Measurements from ENCODE around the gene GRIK3. TPM values are rescaled to one million over a fixed set of nuclear protein-coding genes. Genes with fewer than 3 reads are reported as not detected.

The GRIK3 gene
- polyA plus RNA-seq, 6 donors from 2014 or later = 0.16 TPM; not detected in 5

DNA sequence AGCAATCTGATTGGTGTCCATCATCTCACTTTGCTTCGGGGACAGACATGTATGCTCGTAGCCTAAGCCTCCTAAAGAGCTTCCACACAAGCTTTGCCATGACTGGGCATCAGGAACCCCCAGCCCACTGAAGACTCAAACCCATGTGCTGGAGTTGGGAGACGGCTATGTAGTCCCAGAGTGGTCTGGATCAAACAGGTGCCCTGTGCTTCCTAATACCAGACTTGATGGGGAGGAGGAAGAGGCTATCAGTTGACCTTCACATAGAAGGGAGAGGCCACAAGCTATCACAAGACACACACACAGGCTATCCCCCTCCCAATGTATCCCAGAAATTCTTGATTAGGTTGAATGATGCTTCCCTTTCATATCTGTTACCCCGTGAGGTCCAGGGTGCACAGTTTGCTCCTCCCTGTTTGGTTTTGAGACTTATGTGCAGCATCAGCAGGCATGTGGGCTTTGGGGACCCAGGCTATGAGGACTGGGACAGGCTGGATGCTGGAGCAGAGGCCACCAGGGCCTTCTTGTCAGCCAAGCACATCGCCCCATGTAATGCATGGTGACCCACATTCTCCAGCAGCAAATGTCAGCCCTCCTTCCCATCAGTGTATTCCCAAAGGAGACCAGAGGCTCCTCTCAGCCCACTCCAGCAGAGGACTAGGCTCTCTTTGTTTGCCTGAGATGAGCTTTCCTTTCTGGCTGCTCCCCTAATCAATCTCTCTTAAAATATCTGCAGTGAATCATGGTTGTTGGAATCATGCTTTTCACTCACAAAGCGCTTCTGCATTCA is 159.8 kb downstream of the GRIK3 start:
- H3K27me3 Mint-ChIP-seq = peaks cover 21 to 34% (median 34%) of the 10 kb centered on the region in 3 donors
- no peak for DNase-seq
- no peaks in the 10 kb centered on the region for H3K9me3 Mint-ChIP-seq
- H3K36me3 Mint-ChIP-seq = no peaks in the 10 kb centered on the region
- H3K27ac Mint-ChIP-seq = peak overlapping the region in 1 of 6 donors; percentile 64
- no peaks in the 10 kb centered on the region for H3K4me1 Mint-ChIP-seq
- no peak for ATAC-seq (ENCODE audit: low read depth in 2 of 2)
- H3K4me3 Mint-ChIP-seq = no peak overlapping the region

DNA sequence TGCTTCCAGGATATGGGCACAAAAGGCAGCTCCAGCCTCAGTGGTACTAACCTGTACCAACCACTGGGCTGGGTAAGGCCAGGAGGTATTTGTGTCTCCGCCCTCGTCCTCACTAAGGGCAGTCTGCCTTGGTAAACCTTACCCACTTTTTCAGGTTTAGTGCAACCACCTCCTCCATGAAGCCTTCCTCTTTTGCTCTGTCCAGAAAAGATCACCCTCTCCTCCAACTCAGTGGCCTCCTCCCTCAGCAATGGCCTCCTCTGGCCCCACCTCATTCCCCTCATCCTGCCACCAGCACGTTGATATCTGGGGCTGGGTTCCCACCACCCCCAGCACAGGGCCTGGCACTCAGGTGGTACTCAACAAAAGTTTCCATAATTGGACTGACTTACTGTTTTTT is 161.5 kb downstream of the GRIK3 start:
- ATAC-seq (ENCODE audit: low read depth in 2 of 2) (no peak), DNase-seq (no peak)
- Mint-ChIP-seq H3K4me3 (no peak overlapping the region), H3K4me1 (no peaks in the 10 kb centered on the region), H3K36me3 (no peaks in the 10 kb centered on the region), H3K27me3 (peaks cover 20 to 28% (median 23%) of the 10 kb centered on the region in 3 donors), H3K9me3 (no peaks in the 10 kb centered on the region), H3K27ac (peak overlapping the region in 1 of 6 donors; percentile 41)

DNA sequence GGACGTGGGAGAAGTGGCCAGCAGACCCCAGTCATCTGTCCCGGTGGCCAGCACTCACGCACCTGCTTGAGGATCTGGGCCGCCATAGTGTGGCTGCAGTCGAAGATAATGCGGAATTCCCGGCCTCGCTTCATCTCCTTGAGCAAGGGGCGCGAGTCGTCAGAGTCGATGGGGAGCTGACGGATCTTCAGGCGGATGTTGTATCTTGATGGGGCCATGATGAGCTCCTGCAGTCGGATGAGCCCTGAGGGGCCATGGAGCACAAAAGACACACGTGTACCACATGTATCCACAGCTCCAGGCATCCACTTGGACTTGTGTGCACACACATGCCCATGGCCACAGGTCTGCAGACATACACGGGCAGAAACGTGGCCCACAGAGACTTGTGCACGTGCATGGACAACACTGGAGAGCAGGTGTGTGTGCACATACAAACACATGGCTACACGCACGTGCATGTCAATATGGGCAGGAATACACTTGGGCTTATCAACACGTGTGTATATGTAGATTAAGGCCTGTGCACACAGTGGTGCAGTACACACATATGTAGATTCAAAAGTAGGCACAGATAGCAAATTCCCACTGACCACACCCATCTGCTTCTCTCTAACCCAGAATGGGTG is 162.1 kb downstream of the GRIK3 start:
- no peaks in the 10 kb centered on the region for H3K9me3 Mint-ChIP-seq
- ATAC-seq (ENCODE audit: low read depth in 2 of 2) = no peak
- no peak for DNase-seq
- no peaks in the 10 kb centered on the region for H3K36me3 Mint-ChIP-seq
- H3K4me3 Mint-ChIP-seq = no peak overlapping the region
- peaks cover 16 to 25% (median 17%) of the 10 kb centered on the region in 3 donors for H3K27me3 Mint-ChIP-seq
- peak overlapping the region in 1 of 6 donors; percentile 76 for H3K27ac Mint-ChIP-seq
- H3K4me1 Mint-ChIP-seq = no peaks in the 10 kb centered on the region

DNA sequence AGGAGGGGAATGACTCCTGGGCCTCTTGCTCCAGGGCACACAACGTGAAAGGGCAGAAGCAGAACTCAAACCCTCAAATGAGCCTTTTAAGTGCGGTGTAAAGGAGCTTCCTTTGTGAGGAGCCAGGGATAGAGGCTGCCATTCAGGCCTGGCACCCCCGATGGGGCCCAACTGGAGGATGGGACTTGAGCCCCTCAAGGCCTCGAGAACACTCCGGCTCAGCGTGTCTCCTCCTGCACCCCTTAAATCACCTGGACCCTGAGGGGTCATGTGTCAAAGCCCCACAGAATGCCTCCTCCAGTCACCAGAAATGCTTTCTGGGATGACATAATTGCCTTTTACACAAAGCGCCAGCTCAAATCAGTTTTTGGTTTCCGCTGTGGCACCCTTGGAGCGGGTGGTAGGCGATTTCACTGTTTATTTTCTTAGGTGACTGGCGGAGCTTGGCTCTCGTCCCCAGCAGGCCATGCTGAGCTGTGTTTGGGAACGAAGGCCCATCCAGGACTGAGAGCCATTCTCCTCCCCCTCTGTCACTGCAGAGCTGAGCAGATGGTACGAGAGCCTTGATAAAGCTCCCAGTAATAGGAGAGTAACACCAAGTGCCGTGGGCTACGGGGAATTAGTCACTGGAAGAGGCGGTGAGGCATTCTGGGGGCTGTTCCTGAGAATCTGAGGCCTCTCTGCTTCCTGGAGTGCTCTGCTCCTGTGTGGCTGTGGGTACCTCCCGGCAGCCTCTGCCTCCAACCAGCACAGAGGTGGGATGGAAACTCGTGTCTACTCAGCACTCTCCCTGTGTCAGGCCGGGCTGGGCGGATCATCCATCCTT is 163.0 kb downstream of the GRIK3 start:
- no peaks in the 10 kb centered on the region for H3K9me3 Mint-ChIP-seq

DNA sequence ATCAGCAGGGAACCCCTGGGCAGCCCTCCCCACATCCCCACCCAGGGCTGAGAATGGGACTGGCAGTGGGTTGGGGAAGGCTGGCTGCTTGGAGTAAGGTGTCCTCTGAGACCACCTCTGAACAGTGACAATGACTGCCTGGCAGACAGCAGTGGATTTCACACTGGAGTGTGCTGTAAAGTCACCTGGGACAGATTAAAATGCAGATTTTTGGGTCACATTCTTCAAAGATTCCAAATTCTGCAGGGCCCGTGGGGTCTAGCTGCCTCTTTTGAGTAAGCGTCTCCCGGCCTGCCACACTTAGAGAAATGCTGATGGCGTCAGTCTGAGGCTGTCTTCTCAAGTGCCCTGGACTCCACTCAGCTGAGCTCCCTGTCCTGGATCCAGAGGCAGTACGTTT is 164.5 kb downstream of the GRIK3 start:
- Mint-ChIP-seq H3K36me3 (no peaks in the 10 kb centered on the region), H3K4me1 (no peaks in the 10 kb centered on the region), H3K27me3 (peaks cover 4 to 17% (median 14%) of the 10 kb centered on the region in 3 donors), H3K9me3 (no peaks in the 10 kb centered on the region), H3K27ac (no peak overlapping the region), H3K4me3 (no peak overlapping the region)
- DNase-seq = no peak
- ATAC-seq (ENCODE audit: low read depth in 2 of 2) = no peak

More for the DNA sequence above, 163.0 kb downstream of the GRIK3 start:
- H3K4me3 Mint-ChIP-seq = no peak overlapping the region
- H3K36me3 Mint-ChIP-seq = no peaks in the 10 kb centered on the region
- no peaks in the 10 kb centered on the region for H3K4me1 Mint-ChIP-seq
- peaks cover 9 to 23% (median 17%) of the 10 kb centered on the region in 3 donors for H3K27me3 Mint-ChIP-seq
- DNase-seq (no peak), ATAC-seq (ENCODE audit: low read depth in 2 of 2) (no peak)
- H3K27ac Mint-ChIP-seq = no peak overlapping the region

DNA sequence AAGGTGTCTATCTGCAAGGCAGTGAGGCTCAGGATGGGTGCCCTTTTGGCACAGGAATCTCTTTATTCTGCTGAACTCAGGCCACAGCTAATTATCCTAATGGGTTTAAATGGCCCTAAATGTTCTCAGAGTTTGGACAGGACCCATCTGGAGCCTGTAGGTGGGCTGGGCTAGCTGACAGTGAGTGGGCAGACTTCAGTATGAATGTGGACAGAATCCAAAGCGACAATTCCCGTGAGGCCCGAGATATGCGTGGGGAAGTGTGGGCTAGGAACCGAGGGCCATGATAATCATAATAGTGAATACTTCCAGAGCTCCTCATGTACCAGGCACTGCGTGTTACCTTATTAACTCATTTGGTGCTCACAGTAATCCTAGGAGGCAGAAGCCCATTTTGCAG is 165.3 kb downstream of the GRIK3 start:
- H3K27me3 Mint-ChIP-seq = peaks cover 0 to 17% (median 6%) of the 10 kb centered on the region in 3 donors
- no peaks in the 10 kb centered on the region for H3K36me3 Mint-ChIP-seq
- no peaks in the 10 kb centered on the region for H3K4me1 Mint-ChIP-seq
- DNase-seq (no peak), ATAC-seq (ENCODE audit: low read depth in 2 of 2) (no peak)
- H3K27ac Mint-ChIP-seq = no peak overlapping the region
- no peak overlapping the region for H3K4me3 Mint-ChIP-seq
- H3K9me3 Mint-ChIP-seq = no peaks in the 10 kb centered on the region

DNA sequence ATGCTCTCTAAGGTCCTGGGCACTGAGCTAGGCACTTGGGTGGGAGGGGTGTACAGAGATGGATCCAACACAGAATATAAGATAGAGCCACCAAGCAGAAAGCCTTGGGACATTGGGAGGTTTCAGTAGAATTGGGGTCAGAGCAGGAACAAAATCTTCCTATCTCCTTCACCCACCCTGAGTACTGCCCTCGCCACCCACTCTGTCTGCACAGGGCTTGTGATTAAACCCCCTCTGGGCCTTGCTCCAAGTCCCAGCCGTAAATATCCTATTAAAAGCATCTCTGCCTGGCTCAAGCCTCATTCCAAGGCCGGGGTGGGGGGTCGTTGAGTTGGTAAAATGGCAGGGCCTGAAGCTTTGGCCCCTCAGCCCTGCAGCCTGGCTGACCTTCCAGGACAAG is 166.7 kb downstream of the GRIK3 start:
- DNase-seq (no peak), ATAC-seq (ENCODE audit: low read depth in 2 of 2) (no peak)
- H3K9me3 Mint-ChIP-seq = no peaks in the 10 kb centered on the region
- no peaks in the 10 kb centered on the region for H3K36me3 Mint-ChIP-seq
- no peak overlapping the region for H3K4me3 Mint-ChIP-seq
- H3K4me1 Mint-ChIP-seq = no peaks in the 10 kb centered on the region
- no peak overlapping the region for H3K27ac Mint-ChIP-seq
- H3K27me3 Mint-ChIP-seq = peaks cover 10 to 20% (median 13%) of the 10 kb centered on the region in 3 donors

DNA sequence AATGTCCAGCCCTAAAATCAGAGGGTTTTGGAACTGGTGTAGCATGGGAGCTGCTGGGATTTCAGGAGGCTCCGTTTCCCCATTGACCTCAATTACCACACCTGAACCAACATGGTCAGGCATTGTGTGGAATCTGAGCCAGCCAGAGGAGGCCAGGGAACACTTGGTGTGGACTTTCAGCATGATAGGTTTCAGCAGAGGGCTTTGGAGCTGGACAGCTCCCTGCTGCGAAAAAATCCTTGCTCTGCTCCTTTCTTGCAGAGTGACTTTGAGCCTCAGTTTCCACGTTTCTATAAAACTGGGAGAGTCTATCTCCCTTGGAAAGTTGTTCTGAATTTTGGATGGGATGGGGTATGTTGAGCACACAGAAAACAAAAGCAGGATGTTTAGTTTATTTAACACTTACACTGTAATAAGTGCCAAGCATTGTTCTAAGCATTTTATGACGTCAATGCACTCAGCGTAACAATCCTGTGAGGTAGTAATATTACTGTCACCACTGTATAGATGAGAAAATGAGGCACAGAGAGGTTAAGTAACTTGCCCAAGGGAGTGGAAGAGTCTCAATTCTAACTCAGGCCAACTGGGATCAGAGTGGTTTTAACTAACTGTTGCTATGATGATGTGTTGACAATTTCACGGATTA is 168.0 kb downstream of the GRIK3 start:
- H3K27me3 Mint-ChIP-seq = peaks cover 13 to 14% (median 14%) of the 10 kb centered on the region in 3 donors
- H3K27ac Mint-ChIP-seq = no peak overlapping the region
- no peak overlapping the region for H3K4me3 Mint-ChIP-seq
- DNase-seq (no peak), ATAC-seq (ENCODE audit: low read depth in 2 of 2) (no peak)
- H3K36me3 Mint-ChIP-seq = no peaks in the 10 kb centered on the region
- no peaks in the 10 kb centered on the region for H3K9me3 Mint-ChIP-seq
- no peaks in the 10 kb centered on the region for H3K4me1 Mint-ChIP-seq

DNA sequence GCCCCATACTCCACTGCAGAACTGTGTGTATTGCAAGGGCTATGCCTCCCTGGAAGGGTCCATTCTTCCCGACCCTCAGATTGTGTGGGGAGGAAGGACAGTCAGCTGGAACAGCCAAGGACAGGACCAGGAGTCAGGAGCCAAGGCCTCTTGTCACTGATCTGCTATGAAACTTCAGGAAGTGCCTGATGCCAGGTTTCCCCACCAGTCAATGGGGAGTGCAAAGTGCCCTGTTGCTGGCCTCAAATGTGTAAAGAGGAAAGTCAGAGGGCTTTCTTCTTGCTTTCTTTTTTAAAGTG is 168.8 kb downstream of the GRIK3 start:
- peaks cover 13 to 19% (median 15%) of the 10 kb centered on the region in 3 donors for H3K27me3 Mint-ChIP-seq

DNA sequence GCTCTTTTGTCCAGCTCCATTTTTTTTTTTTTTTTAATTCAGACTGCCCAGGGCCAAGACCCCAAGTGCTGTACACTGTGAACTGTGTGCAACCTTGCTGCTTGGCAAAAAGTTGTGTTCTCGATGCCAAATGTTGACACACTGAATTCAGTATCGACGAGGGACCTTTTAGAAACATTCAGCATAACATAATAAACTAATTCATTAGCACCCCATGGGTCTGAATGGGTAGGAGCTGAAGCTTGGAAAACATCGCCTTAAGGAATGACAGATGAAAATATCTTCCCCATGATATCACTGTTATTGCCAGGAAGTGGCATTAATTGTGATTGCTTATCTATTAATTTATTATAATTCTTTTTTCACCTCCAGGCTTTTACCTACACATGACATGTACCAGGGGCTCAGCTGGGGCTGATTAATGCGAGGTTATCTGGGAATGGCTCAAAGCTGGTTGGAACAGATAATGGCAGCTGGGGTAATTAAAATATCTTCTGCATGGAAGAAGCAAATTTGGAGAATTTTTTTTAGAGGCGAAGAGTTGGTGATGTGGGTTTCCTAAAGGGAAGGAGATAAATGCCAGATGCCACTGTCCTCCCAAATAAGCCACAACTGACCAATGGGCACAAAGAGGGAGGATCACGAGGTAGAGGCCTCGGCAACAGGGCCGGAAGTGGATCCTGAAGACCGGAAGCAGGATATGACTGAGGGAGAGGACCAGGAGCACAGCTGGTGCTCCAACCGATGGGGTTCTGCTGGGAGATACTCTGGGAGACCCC is 169.3 kb downstream of the GRIK3 start:
- ATAC-seq (ENCODE audit: low read depth in 2 of 2) (no peak), DNase-seq (no peak)
- H3K9me3 Mint-ChIP-seq = no peaks in the 10 kb centered on the region
- H3K27ac Mint-ChIP-seq = no peak overlapping the region
- peaks cover 13 to 19% (median 15%) of the 10 kb centered on the region in 3 donors for H3K27me3 Mint-ChIP-seq
- no peaks in the 10 kb centered on the region for H3K36me3 Mint-ChIP-seq
- no peaks in the 10 kb centered on the region for H3K4me1 Mint-ChIP-seq
- H3K4me3 Mint-ChIP-seq = no peak overlapping the region

More for the DNA sequence above, 168.8 kb downstream of the GRIK3 start:
- DNase-seq (no peak), ATAC-seq (ENCODE audit: low read depth in 2 of 2) (no peak)
- H3K36me3 Mint-ChIP-seq = no peaks in the 10 kb centered on the region
- H3K27ac Mint-ChIP-seq = no peak overlapping the region
- H3K4me3 Mint-ChIP-seq = no peak overlapping the region
- H3K9me3 Mint-ChIP-seq = no peaks in the 10 kb centered on the region
- no peaks in the 10 kb centered on the region for H3K4me1 Mint-ChIP-seq

DNA sequence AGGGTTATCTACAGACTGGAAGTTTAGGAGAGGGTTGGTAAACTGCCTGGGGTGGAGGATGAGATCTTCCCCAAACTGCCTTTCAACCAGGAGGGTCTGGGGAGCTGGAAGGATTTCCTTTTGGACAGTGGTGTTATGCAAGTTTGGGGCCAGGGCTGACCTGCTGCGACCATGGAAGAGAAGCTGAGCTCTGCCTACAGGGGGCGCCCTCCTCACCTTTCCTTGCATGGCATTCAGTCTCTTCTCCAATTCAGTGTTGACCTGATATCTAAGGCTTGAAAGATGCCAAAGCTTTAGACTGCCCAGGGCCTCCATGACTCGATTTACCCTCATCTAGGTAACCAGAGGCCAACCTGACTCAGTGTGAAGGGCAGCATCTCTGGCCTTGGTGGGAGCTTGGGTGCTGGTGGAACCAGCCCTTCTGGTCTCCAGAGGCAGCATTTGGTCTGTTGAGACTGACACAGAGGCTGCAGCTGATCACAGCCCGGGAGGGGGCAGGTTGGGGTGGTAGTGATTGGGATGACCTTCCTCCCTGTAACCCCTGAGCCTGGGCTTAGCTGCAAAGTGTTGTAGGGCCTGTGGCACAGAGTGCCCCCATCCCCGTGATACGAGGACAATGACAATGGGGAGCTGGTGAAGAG is 170.0 kb downstream of the GRIK3 start:
- H3K27ac Mint-ChIP-seq = no peak overlapping the region
- peaks cover 15 to 23% (median 19%) of the 10 kb centered on the region in 3 donors for H3K27me3 Mint-ChIP-seq
- H3K4me1 Mint-ChIP-seq = no peaks in the 10 kb centered on the region
- no peaks in the 10 kb centered on the region for H3K36me3 Mint-ChIP-seq
- ATAC-seq (ENCODE audit: low read depth in 2 of 2) (no peak), DNase-seq (no peak)
- no peaks in the 10 kb centered on the region for H3K9me3 Mint-ChIP-seq
- no peak overlapping the region for H3K4me3 Mint-ChIP-seq

DNA sequence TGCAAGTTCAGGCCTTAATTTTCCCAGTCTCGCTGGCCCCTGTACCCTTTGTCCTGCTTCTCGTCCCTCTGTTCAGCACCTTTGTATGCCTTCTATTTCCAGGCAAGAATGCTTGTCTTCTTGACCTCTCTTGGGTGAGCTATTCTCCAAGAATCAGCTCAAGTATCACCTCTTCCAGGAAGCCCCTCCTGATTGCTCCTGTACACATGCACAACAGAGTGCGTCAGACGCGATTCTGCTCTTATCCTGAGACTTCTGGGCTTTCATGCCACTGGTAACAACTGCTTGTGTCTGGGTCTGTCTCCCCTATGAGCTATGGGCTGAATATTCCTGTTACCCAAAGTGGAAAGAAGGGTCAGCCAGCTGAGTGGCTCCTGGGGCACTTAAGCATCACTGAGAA is 170.8 kb downstream of the GRIK3 start:
- ATAC-seq (ENCODE audit: low read depth in 2 of 2) = no peak
- H3K4me3 Mint-ChIP-seq = no peak overlapping the region
- H3K36me3 Mint-ChIP-seq = no peaks in the 10 kb centered on the region
- no peaks in the 10 kb centered on the region for H3K4me1 Mint-ChIP-seq
- H3K9me3 Mint-ChIP-seq = no peaks in the 10 kb centered on the region
- DNase-seq = no peak
- H3K27ac Mint-ChIP-seq = no peak overlapping the region
- H3K27me3 Mint-ChIP-seq = peaks cover 15 to 23% (median 20%) of the 10 kb centered on the region in 3 donors

Data from naive B cell (primary cell).